ENCODE data around the gene BAIAP3.
"Not testable (repeated sequence)": the region's sequence is repeated elsewhere in the genome, so short reads cannot be mapped to it uniquely, and the experiment has no call there.

Gene BAIAP3, protein sequence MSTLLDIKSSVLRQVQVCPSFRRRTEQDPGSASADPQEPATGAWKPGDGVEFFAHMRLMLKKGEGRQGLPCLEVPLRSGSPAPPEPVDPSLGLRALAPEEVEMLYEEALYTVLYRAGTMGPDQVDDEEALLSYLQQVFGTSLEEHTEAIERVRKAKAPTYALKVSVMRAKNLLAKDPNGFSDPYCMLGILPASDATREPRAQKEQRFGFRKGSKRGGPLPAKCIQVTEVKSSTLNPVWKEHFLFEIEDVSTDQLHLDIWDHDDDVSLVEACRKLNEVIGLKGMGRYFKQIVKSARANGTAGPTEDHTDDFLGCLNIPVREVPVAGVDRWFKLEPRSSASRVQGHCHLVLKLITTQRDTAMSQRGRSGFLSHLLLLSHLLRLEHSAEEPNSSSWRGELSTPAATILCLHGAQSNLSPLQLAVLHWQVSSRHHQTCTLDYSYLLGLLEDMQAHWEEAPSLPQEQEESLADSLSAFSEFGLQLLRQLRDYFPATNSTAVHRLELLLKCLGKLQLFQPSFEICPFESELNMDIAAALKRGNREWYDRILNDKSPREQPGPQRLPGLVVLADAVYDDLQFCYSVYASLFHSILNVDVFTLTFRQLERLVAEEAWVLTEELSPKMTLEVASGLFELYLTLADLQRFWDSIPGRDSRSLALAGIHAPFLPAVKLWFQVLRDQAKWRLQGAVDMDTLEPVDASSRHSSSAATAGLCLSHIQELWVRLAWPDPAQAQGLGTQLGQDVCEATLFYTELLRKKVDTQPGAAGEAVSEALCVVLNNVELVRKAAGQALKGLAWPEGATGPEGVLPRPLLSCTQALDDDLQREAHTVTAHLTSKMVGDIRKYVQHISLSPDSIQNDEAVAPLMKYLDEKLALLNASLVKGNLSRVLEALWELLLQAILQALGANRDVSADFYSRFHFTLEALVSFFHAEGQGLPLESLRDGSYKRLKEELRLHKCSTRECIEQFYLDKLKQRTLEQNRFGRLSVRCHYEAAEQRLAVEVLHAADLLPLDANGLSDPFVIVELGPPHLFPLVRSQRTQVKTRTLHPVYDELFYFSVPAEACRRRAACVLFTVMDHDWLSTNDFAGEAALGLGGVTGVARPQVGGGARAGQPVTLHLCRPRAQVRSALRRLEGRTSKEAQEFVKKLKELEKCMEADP

DNA sequence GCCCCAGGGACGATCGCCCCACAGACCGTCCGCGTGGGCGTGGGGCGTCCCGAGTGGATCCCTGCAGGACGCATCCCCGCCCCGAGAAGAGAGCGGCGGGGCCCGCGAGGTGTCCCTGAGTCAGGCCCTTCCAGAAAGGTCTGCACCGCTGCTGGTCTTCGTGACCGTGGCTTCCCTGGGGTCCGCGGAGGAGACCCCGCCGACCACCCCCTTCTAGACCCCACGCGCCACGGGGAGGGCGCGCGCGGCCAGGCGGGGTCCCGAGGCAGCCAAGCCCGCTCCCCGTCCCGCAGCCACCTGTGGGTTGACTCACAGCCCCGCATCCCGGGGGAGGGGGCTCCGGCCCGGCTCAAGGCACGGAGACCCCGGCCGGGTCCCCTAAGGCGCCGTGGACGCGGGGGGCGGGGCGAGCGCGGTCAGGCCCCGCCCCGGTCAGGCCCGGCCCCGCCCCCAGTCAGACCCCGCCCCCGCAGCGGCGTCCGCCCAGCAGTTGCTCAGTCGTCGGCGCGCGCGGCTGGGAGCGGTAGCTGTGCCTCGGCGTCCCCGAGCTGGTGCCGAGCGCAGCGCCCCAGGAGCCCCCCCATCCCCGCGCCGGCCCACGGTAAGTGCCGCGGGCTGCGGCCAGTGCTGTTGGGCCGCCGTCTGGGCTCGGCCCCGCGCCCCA lies at the start of gene BAIAP3:
BAIAP3 (plus strand) TSS at position 497 of the 664 bp plus-strand sequence. CDS start 4,905 bp downstream, outside the sequence.
- no peak for DNase-seq

DNA sequence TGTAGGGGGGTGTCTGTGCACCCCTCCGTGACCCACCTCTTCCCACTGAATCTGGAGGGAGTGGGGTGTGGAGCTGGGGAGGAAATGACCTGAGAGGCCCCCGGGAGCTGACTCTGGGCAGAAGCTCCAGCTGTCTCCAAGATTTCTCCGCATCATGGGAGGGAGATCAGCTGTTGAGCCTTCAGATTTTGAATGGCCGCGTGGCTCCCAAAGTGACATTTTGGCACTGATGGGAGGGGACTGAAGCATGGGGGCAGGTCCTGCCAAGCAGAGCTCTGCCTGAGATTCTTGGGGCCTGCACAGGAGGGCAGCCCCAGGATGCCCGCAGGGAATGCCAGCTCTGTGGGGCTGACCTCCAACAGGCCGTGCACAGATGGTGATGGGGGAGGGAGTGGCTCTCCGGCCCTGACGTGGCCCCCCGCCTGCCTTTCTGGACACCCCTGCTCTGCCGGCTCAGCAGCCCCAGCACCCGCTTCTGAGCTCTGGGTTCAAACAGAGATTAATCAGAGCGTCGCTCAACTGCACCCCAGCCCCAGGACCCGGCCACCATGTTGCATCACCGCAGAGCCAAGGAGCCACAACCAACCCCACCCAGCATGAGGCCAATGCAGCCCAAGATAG lies 49.3 kb upstream of the BAIAP3 start:
- no peak for DNase-seq

DNA sequence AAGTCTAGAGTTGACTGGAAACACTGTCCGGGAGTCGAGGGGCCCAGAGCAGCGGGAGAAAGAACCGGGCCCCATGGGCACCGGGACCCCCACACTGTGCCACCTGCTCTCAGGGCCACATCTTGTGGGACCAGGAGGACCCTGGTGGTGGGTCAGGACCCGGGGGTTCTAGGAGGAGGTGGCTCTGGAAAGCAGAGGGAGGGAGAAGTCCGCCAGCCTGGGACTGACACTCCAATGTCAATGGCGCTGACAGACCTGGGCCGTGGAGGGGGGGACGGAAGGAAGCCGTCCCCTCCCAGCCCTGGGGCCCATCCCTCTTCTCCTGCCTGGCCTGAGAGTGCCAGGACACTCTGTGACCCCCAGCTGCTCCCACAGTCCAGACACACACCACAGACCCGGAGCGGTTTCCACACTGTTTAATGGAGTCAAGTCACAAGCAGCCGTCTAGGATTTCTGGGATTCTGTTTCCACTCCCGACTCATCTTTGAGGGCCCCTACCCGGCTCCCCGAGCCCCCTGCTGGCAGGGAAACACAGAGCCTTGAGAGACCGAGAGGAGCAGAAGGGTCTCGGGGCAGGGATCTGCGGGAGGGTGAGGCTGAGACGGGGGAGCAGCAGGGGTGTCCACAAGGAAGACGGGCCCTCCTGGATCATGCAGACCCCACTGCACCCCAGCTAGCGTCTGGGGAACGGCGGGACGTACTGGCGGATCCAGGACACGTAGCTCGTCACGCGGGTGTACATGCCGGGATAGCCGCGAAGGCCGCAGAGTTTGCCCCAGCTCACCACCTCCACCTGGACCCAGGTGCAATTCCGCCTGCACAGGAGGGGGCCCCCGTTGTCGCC lies 47.6 kb upstream of the BAIAP3 start:
- no peak for DNase-seq

DNA sequence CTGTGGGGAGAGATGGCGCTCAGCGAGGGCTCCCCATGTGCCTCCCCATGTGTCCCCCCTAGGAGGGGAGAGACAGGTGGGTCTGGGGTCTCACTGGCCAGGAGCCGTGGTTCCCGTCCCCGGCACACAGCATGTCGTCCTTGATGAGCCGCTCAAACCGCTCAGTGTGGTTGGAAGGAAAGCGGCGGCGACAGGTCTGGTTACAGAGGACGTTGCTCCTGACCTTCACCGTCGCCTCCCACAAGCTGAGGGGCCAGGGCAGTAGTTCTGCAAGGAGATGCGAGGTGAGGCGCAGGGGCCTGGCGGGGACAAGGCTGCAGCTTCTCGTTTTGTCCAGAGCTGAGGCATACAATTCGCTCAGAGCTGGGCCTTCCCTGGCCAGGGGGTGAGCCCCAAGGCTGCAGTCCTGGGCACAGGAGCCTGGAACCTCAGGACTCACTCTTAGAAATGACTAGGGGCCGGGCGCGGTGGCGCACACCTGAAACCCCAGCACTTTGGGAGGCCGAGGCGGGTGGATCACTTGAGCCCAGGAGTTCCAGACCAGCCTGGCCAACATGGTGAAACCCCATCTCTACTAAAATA lies 46.8 kb upstream of the BAIAP3 start:
- DNase-seq: no peak

DNA sequence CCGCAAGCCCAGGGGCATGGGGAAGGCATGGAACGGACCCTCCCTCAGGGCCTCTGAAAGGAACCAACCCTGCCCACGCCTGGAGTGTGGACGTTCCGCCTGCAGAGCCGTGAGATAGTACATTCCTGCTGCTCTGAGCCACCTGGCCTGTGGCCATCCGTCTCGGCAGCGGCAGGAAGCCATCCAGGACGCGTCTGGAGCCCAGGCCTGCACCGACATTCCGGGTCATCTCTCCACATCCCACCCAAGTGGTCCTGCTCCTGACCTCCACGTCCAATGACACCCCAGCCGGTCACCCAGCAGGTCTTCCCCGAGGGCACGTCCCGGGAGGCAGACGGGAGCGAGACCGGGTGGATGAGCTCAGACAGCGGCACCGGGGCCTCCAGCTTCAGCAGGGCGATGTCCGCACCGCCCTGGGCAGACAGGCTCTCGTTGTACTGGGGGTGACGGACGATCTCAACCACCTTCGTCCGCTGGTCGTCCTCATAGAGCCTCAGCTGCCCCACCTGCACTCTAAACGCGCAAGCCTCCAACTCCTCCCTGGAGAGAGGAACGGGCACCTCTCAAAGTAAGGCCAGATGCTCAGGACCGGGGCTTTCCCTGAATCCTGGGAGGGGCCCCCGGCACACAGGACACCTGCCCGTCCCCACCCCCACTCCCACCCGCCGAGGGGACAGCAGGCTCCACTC lies 45.3 kb upstream of the BAIAP3 start:
- DNase-seq: no peak

DNA sequence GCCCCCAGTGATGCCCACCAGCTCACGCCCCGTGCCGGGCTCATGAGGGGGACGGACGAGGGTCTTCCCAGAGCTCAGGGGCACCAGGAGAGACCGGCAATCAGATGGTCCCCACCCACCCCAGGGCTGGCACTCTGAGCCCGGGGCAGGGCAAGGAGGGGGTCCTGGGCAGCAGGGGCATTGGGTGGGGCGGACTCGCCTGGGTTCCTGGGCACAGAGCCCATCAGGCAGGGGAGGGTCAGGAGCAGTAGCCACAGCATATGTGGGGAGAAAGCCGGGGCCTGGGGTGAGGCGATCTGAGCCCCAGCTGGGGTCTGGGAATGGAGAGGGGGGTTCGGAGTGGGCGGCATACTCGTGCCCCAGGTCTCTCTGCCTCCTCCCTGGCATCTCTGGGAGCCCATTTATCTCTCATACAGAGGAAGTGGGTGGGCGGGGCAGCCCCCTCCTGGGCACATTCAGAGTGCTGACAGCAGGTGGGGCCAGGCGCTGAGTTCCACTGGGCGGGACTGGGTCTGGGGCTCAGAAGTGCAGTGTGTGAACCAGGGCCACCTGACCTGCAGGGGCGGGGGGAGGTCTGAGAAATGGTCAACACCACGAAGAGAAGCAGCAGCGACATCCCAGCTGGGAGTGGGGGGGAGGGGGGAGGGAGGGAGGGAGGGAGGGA lies 44.5 kb upstream of the BAIAP3 start:
- DNase-seq: no peak

DNA sequence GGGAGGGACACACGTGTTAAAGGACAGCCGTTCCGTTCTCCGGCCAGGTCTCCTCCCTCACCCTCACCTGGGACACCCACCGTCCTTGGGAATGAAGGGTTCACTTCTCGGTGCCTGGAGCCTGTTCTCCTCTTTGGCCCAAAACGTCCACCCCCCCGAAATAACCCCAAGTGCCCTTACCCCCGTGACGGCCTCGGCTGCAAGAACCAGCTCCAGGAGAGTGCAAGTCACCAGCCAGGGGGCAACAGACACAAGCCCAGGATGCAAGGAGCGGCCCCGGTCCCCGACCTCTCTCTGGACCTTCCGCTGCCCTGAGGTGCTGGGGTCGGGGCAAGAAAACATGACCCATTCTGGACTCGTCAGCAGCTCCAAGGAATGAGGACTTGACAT lies 44.0 kb upstream of the BAIAP3 start:
- no peak for DNase-seq

DNA sequence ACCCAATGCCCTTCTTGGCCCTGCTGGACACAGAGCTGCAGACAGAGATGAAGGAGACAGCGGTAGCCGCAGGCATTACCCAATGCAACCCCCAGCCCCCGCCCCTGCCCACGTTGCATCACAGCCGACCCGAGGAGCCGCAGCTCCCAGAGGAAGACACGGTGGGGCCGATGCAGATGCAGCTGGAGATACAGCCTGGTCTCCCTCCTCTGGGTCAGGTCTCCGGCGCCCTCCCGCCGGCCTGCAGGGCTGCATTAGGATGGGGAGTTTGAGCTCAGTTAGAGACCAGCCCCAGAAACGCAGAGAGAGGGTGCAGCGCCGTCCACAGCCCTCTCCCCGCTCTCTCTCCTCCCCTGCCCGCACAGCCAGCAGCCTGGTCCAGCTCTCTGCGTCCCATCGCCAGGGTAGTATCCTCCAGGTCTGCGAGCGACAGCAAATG lies 43.4 kb upstream of the BAIAP3 start:
- no peak for DNase-seq

DNA sequence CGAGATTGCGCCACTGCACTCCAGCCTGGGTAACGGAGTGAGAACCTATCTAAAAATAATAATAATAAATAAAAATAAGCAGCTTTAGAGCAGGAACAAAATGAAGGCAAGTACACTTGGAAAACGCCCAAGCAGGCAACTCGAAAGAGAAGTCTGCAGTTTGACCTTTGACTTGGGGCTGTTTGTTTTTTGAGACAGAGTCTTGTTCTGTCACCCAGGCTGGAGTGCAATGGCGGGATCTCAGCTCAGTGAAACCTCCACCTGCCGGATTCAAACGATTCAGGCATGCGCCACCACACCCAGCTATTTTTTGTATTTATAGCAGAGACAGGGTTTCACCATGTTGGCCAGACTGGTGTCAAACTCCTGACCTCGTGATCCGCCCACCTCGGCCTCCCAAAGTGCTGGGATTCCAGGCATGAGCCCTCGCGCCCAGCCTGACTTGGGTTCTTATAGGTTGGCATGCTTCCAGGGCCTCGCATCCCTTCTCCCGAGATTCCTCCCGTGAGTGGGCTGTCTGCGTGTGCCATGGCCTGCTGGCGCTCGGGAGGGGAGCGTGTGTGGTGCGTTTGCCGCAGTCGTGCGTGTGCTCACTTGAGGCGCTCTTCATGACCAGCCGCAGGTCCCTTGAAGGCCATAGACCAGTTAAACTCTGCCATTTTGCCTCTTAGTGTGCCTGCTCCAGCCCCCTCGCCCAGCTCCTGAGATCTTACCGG lies 42.4 kb upstream of the BAIAP3 start:
- DNase-seq: no peak

DNA sequence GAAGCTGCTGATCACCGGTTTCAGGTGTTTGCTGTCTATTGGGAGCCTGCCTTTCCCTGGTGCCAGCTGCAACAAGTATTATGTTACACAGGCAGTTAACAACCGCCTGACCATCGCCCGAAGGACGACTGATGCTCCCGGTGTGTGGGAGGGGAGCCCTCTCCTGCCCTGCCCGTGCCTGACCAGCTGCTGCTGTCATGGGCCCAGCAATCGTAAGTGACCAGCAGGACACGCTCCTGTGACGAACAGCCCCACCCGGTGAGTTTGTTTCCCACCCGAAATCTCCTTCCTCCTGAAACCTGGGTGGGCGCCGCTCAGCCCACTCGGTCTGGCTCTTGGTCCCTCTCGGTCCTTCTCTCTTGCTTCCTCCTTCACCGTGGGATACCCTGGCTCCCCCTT lies 41.9 kb upstream of the BAIAP3 start:
- no peak for DNase-seq

DNA sequence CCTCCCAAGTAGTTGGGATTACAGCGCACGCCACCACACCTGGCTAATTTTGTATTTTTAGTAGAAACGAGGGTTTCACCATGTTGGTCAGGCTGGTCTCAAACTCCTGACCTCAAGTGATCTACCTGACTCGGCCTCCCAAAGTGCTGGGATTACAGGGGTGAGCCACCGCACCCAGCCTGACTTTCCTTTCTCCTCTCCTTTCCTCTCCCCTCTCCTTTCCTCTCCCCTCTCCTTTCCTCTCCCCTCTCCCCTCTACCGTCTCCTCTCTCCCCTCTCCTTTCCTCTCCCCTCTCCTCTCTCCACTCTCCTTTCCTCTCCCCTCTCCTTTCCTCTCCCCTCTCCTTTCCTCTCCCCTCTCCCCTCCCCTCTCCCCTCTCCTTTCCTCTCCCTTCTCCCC lies 41.2 kb upstream of the BAIAP3 start:
- not testable (repeated sequence) for DNase-seq

DNA sequence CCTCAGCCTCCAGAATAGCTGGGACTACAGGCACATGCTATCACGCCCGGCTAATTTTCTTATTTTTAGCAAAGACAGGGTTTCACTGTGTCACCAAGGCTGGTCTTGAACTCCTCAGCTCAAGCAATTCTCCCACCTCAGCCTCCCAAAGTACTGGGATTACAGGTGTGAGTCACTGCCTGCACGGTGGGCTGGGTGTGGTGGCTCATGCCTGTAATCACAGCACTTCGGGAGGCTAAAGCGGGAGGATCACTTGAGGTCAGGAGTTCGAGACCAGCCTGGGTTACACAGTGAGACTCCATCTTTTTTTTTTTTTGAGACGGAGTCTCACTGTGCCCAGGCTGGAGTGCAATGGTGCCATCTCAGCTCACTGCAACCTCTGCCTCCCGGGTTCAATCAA lies 40.6 kb upstream of the BAIAP3 start:
- DNase-seq: not testable (repeated sequence)

DNA sequence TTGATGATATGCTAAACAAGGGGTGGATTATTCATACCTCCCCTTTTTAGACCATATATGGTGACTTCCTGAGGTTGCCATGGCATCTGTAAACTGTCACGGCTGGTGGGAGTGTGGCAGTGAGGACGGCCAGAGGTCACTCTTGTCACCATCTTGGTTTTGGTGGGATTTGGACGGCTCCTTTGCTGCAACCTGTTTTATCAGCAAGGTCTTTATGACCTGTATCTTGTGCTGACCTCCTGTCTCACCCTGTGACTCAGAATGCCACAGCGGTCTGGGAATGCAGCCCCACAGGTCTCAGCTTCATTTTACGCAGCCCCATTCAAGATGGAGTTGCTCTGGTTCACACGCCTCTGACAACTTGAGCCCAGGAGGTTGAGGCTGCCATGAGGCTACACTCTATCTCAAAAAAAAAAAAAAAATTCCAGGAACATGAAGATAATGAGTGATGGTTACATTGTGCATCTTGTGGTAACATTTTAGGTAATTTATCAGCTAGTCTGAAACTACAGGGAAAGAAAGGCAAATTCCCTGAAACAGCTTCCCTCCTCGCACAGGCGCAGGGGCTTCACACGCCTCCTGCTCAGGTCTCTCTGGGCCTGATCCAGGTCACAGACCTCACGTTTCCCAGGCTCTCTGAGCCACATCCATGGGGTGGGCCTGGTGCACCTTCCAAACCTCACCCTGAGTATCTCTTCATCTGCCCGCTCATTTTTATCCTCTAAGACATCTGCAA lies 39.4 kb upstream of the BAIAP3 start:
- no peak for DNase-seq

DNA sequence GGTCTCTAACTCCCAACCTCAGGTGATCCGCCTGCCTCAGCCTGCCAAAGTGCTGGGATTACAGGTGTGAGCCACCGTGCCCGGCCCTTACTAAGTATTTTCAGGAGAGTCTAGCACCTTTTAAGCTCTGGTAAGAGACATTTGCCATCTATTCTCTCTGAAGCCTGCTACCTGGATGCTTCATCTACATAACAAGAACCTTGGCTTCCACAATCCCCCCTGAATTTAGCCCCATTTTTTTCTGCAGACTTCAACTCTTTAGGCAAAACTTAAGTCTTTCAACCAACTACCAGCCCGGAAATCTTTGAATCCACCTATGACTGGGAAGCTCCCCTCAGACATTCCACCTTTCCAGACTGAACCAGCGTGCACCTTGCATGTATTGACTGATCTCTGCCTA lies 38.0 kb upstream of the BAIAP3 start:
- no peak for DNase-seq

DNA sequence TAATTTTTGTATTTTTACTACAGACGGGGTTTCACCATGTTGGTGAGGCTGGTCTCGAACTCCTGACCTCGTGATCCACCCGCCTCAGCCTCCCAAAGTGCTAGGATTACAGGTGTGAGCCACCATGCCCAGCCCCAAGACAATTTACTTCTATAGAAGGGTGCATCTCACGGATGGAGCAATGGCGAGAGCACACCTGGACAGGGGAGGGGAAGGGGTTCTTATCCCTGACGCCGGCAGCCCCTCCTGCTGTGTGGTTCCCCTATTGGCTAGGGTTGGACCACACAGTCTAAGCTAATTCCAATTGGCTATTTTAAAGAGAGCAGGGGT lies 36.8 kb upstream of the BAIAP3 start:
- not testable (repeated sequence) for DNase-seq

DNA sequence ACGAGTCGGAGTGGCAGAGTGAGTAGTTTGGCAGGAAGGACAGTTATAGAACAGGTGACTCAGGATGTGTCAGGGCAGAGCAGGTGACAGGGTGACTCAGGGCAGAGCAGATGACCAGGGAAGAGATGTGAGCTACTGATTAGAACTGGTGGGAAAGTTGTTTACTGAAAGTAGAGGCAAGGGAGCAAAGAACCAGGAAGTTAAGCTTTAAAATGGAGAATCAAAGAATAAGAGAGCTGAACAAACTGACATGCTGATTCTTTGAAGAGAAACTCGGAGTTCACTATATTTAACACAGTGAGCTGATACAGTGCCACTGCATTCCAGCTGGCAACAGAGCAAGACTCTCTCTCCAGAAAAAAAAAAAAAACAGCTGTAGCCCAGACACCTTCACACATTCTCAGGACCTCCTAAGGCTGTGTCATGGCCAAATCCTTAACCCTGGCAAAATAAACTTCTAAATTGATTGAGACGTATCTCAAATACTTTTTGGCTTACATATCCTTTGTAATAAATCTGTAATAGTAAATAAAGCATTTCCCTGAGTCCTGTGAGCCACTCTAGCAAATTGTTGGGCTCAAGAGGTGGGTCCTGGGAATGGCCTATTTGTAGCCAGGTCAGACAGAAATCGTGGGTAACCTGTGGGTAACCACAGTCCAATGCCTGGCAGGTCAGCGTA lies 36.3 kb upstream of the BAIAP3 start:
- DNase-seq: peak; percentile 83

DNA sequence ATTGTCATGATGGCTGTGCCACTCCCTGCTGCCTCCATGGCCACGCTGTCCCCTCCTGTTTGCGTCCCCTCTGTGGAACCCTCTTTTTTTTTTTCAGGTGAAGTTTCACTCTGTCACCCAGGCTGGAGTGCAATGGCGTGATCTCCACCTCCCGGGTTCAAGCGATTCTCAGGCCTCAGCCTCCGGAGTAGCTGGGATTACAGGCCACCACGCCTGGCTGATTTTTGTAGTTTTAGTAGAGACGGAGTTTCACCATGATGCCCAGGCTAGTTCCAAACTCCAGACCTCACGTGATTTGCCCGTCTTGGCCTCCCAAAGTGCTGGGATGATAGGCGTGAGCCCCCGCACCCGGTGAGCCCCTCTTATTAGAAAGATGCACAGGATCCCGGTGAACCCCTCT lies 35.0 kb upstream of the BAIAP3 start:
- DNase-seq: no peak
